Adipose tissue (tissue), 3 donors: Measurements from ENCODE around the gene CPNE5. TPM values are rescaled to one million over a fixed set of nuclear protein-coding genes. Genes with fewer than 3 reads are reported as not detected.

Experiments used
- H3K27ac ChIP-seq: one replicate; pipeline ENCODE4 v1.5.1; 2013; ENCODE audit warnings: low read depth, low read length
- WGBS, 3 donors: extraction: QIAGEN DNeasy Blood & Tissue Kit; methylation state at CpG; one replicate each; pipeline ENCODE4 v1.1.7; 2013; 5-methylcytosine and 5-hydroxymethylcytosine counted together
- polyA plus RNA-seq, 3 donors: library from polyadenylated mRNA; stranded (reverse); fragments of 200-250 nt; gene quantifications; one replicate each; pipeline ENCODE4 v1.2.3, GENCODE V29; 2013
- donor health status: healthy with polysubstance abuse.
- donor health status: Bipolar disorder and iron deficiency.
- donor health status: healthy.

Gene CPNE5
- 1 to 10 TPM in 2 of 3 donors, under 1 TPM in 1; 0.53 to 8.5 (median 1.5) TPM for polyA plus RNA-seq

- no peak within 1 kb of the TSS for H3K27ac ChIP-seq
- WGBS, 3 donors = 8 to 19% (median 11%) methylated on average over 51 to 57 of the region's 57 CpGs
These were observed at the start of gene CPNE5 for GRCh38 chr6:36838896-36839748. Gene CPNE5 (minus strand): TSS chr6:36839444. CDS start chr6:36839377, 67 bp downstream.

GRCh38 chr6:36888115-36888643 is 48.9 kb upstream of the CPNE5 start:
- WGBS, 3 donors = 92 to 95% (median 94%) methylated on average over 7 of the region's 7 CpGs
- no peak overlapping the region for H3K27ac ChIP-seq

- 64 to 78% (median 71%) methylated on average over 10 of the region's 10 CpGs for WGBS, 3 donors
These were observed 47.8 kb upstream of the CPNE5 start for GRCh38 chr6:36886950-36887618.

GRCh38 chr6:36885461-36886401 is 46.5 kb upstream of the CPNE5 start, which contains the start of gene C6orf89:
Gene C6orf89 (plus strand): TSS chr6:36885952. CDS start chr6:36899445, 13,493 bp downstream.
- H3K27ac ChIP-seq = no peak within 1 kb of the TSS
- 2 to 3% (median 3%) methylated on average over 46 to 48 of the region's 48 CpGs for WGBS, 3 donors

More at GRCh38 chr6:36886950-36887618, 47.8 kb upstream of the CPNE5 start:
- no peak overlapping the region for H3K27ac ChIP-seq

GRCh38 chr6:36884610-36885009 is 45.4 kb upstream of the CPNE5 start:
- 93 to 98% (median 98%) methylated on average over 3 of the region's 3 CpGs for WGBS, 3 donors
- H3K27ac ChIP-seq = no peak overlapping the region

GRCh38 chr6:36875250-36875633 is 36.0 kb upstream of the CPNE5 start:
- WGBS, 3 donors = 32 to 42% (median 33%) methylated on average over 6 of the region's 6 CpGs
- H3K27ac ChIP-seq = no peak overlapping the region

- H3K27ac ChIP-seq = peak within 1 kb of the TSS; percentile 36
- WGBS, 3 donors = 0 to 1% (median 0%) methylated on average over 54 of the region's 54 CpGs
These were observed 35.4 kb upstream of the CPNE5 start, which contains the start of gene PPIL1 for GRCh38 chr6:36874443-36875249. Gene PPIL1 (minus strand): TSS chr6:36874803. CDS start chr6:36874772, 31 bp downstream.

- 4 to 16% (median 13%) methylated on average over 11 of the region's 11 CpGs for WGBS, 3 donors
- H3K27ac ChIP-seq = no peak overlapping the region
These were observed 34.6 kb upstream of the CPNE5 start for GRCh38 chr6:36873612-36874442.

- WGBS, 3 donors = 83 to 93% (median 89%) methylated on average over 1 of the region's 1 CpG
- no peak overlapping the region for H3K27ac ChIP-seq
These were observed 33.9 kb upstream of the CPNE5 start for GRCh38 chr6:36873115-36873514.

GRCh38 chr6:36871686-36872085 is 32.4 kb upstream of the CPNE5 start:
- no peak overlapping the region for H3K27ac ChIP-seq
- WGBS, 3 donors = 58 to 96% (median 92%) methylated on average over 3 of the region's 3 CpGs

- WGBS, 3 donors = 65 to 85% (median 81%) methylated on average over 4 of the region's 4 CpGs
- no peak overlapping the region for H3K27ac ChIP-seq
These were observed 28.4 kb upstream of the CPNE5 start for GRCh38 chr6:36867471-36868224.

GRCh38 chr6:36865835-36866234 is 26.6 kb upstream of the CPNE5 start:
- 74 to 78% (median 75%) methylated on average over 2 of the region's 2 CpGs for WGBS, 3 donors

GRCh38 chr6:36863670-36864540 is 24.7 kb upstream of the CPNE5 start:
- WGBS, 3 donors = 61 to 93% (median 92%) methylated on average over 12 of the region's 12 CpGs
- H3K27ac ChIP-seq = no peak overlapping the region

More at GRCh38 chr6:36865835-36866234, 26.6 kb upstream of the CPNE5 start:
- H3K27ac ChIP-seq = no peak overlapping the region

GRCh38 chr6:36862848-36863382 is 23.7 kb upstream of the CPNE5 start:
- H3K27ac ChIP-seq = no peak overlapping the region
- 87 to 94% (median 91%) methylated on average over 4 of the region's 4 CpGs for WGBS, 3 donors
